IMR-90 (cell line): ENCODE measurements around the gene PCCB. TPM values are rescaled to one million over a fixed set of nuclear protein-coding genes. Genes with fewer than 3 reads are reported as not detected.

Experiments
- ATAC-seq: fragments of 200-7000 bp; cut with Tn5 transposase; 2 replicates; pipeline ENCODE4 v1.9.1; 2020; ENCODE audit warnings: low read depth, mild to moderate bottlenecking, moderate library complexity
- BruUV-seq: library from RNA; stranded (reverse); fragments of 400-500 nt; replicated peaks from 2 replicates; lab custom pipeline; 2021; lab: Mats Ljungman, UMichigan
- CTCF ChIA-PET: fragments of 300-600 bp; formaldehyde crosslinking; extraction: SDS; loops from one replicate; lab custom pipeline; 2021; ENCODE audit warnings: antibody characterized with exemption; lab: Yijun Ruan, JAX
- POLR2A ChIA-PET: fragments of 300-600 bp; sonication (Branson Sonifier 250); formaldehyde crosslinking; loops from one replicate; lab custom pipeline; 2022; ENCODE audit warnings: antibody characterized with exemption; ENCODE audit not compliant: unreplicated experiment; lab: Charles Lee
- DNase-seq: peaks from one replicate; pipeline ENCODE4 v3.0.0; 2013
- H2AFZ ChIP-seq: replicated peaks from 2 replicates; pipeline ENCODE3; 2013; ENCODE audit warnings: low read length, mild to moderate bottlenecking; ENCODE audit not compliant: poor library complexity
- H2AK5ac ChIP-seq: 2 replicates; pipeline ENCODE4 v1.6.1; 2013; ENCODE audit warnings: low read depth, low read length, inconsistent platforms
- H2AK9ac ChIP-seq: replicated peaks from 2 replicates; pipeline ENCODE3; 2013; ENCODE audit warnings: mild to moderate bottlenecking, low read depth, low read length, moderate library complexity; ENCODE audit not compliant: poor library complexity
- H2BK120ac ChIP-seq: 2 replicates; pipeline ENCODE4 v1.6.1; 2013; ENCODE audit warnings: low read depth, low read length, inconsistent platforms
- H2BK15ac ChIP-seq: 3 replicates; pipeline ENCODE4 v1.6.1; 2013; ENCODE audit warnings: low read depth, low read length, inconsistent platforms
- H2BK20ac ChIP-seq: 2 replicates; pipeline ENCODE4 v1.6.1; 2013; ENCODE audit warnings: low read depth, mild to moderate bottlenecking, inconsistent platforms, low read length, moderate library complexity
- H2BK5ac ChIP-seq: 2 replicates; pipeline ENCODE4 v1.6.1; 2013; ENCODE audit warnings: mild to moderate bottlenecking, low read depth, low read length, inconsistent platforms; ENCODE audit not compliant: poor library complexity, severe bottlenecking
- H3K14ac ChIP-seq: replicated peaks from 2 replicates; pipeline ENCODE4 v1.6.1; 2013; ENCODE audit warnings: low read depth, low read length, inconsistent platforms
- H3K18ac ChIP-seq: 2 replicates; pipeline ENCODE4 v1.6.1; 2013; ENCODE audit warnings: low read depth, low read length, control low read depth
- H3K23ac ChIP-seq: 2 replicates; pipeline ENCODE4 v1.6.1; 2013; ENCODE audit warnings: low read depth, low read length, inconsistent platforms
- H3K27ac ChIP-seq: 2 replicates; pipeline ENCODE4 v1.5.1; 2013; ENCODE audit warnings: mild to moderate bottlenecking, control low read depth, low read length; ENCODE audit not compliant: insufficient read depth
- H3K27me3 ChIP-seq: 2 replicates; pipeline ENCODE4 v1.6.1; 2013; ENCODE audit warnings: low read length; ENCODE audit not compliant: control insufficient read depth, insufficient read depth
- H3K36me3 ChIP-seq: 2 replicates; pipeline ENCODE4 v1.6.1; 2013; ENCODE audit warnings: low read length, mixed read lengths; ENCODE audit not compliant: control insufficient read depth, insufficient read depth
- H3K4ac ChIP-seq: 2 replicates; pipeline ENCODE4 v1.6.1; 2013; ENCODE audit warnings: low read depth, low read length, inconsistent platforms
- H3K4me1 ChIP-seq: 2 replicates; pipeline ENCODE4 v1.6.1; 2013; ENCODE audit warnings: low read length, mixed read lengths; ENCODE audit not compliant: control insufficient read depth, insufficient read depth
- H3K4me2 ChIP-seq: 2 replicates; pipeline ENCODE4 v1.6.1; 2013; ENCODE audit warnings: low read depth, mild to moderate bottlenecking, control low read depth, low read length, moderate library complexity
- H3K4me3 ChIP-seq: 2 replicates; pipeline ENCODE4 v1.5.1; 2013; ENCODE audit warnings: low read depth, mild to moderate bottlenecking, control low read depth, low read length, moderate library complexity; ENCODE audit not compliant: insufficient read depth
- H3K56ac ChIP-seq: 2 replicates; pipeline ENCODE4 v1.6.1; 2013; ENCODE audit warnings: low read length, inconsistent platforms; ENCODE audit not compliant: insufficient read depth; ENCODE audit errors: extremely low read depth
- H3K79me1 ChIP-seq, 2 experiments: 2 replicates each; pipeline ENCODE4 v1.6.1; 2013; ENCODE audit warnings: low read length in 2 of 2, inconsistent platforms in 1 of 2, low read depth in 1 of 2
- H3K9ac ChIP-seq: 2 replicates; pipeline ENCODE4 v1.6.1; 2013; ENCODE audit warnings: low read depth, low read length, control low read depth
- H3K9me1 ChIP-seq: 2 replicates; pipeline ENCODE4 v1.6.1; 2013; ENCODE audit warnings: low read length, inconsistent platforms; ENCODE audit not compliant: insufficient read depth
- H3K9me3 ChIP-seq: 2 replicates; pipeline ENCODE4 v1.6.1; 2013; ENCODE audit warnings: low read length; ENCODE audit not compliant: control insufficient read depth, insufficient read depth
- H4K20me1 ChIP-seq: 2 replicates; pipeline ENCODE4 v1.6.1; 2013; ENCODE audit warnings: low read length, inconsistent platforms; ENCODE audit not compliant: insufficient read depth
- H4K5ac ChIP-seq: 2 replicates; pipeline ENCODE4 v1.6.1; 2013; ENCODE audit warnings: mild to moderate bottlenecking, low read depth, low read length, control low read depth
- H4K8ac ChIP-seq, 2 experiments: 2 replicates each; pipeline ENCODE4 v1.6.1; 2013; ENCODE audit warnings: low read depth in 2 of 2, low read length in 2 of 2, control low read depth in 1 of 2, inconsistent platforms in 1 of 2
- H4K91ac ChIP-seq: 2 replicates; pipeline ENCODE4 v1.6.1; 2013; ENCODE audit warnings: low read depth, low read length, inconsistent platforms; ENCODE audit not compliant: insufficient read depth
- BHLHE40 ChIP-seq: fragments of 150-350 bp; IDR thresholded peaks from 2 replicates; pipeline ENCODE4 v1.6.1; 2016; ENCODE audit warnings: mild to moderate bottlenecking, low read depth, low read length
- CEBPB ChIP-seq: IDR thresholded peaks from 2 replicates; pipeline ENCODE4 v1.6.1; 2012; ENCODE audit warnings: low read depth, low read length, improper control_type of control experiment
- CHD1 ChIP-seq: IDR thresholded peaks from 2 replicates; pipeline ENCODE4 v1.6.1; 2012; ENCODE audit warnings: low read depth, low read length, improper control_type of control experiment
- FOS ChIP-seq: fragments of 150-350 bp; IDR thresholded peaks from 2 replicates; pipeline ENCODE4 v1.6.1; 2016; ENCODE audit warnings: low read depth, low read length
- MAFK ChIP-seq: IDR thresholded peaks from 2 replicates; pipeline ENCODE4 v1.6.1; 2012; ENCODE audit warnings: low read depth, low read length, improper control_type of control experiment
- MAZ ChIP-seq: IDR thresholded peaks from 2 replicates; pipeline ENCODE4 v1.6.1; 2012; ENCODE audit warnings: low read depth, mild to moderate bottlenecking, low read length, improper control_type of control experiment, moderate library complexity, borderline replicate concordance
- MXI1 ChIP-seq: IDR thresholded peaks from 2 replicates; pipeline ENCODE4 v1.6.1; 2012; ENCODE audit warnings: low read depth, mild to moderate bottlenecking, low read length, moderate library complexity, borderline replicate concordance
- POLR2A ChIP-seq: IDR thresholded peaks from 2 replicates; pipeline ENCODE4 v1.6.1; 2012; ENCODE audit warnings: mild to moderate bottlenecking, low read depth, low read length
- RAD21 ChIP-seq: IDR thresholded peaks from 2 replicates; pipeline ENCODE4 v1.6.1; 2012; ENCODE audit warnings: low read length, improper control_type of control experiment
- RCOR1 ChIP-seq: IDR thresholded peaks from 2 replicates; pipeline ENCODE4 v1.6.1; 2012; ENCODE audit warnings: mild to moderate bottlenecking, low read length, improper control_type of control experiment; ENCODE audit not compliant: insufficient replicate concordance
- RFX5 ChIP-seq: IDR thresholded peaks from 2 replicates; pipeline ENCODE4 v1.8.0; 2012; ENCODE audit warnings: low read depth, mild to moderate bottlenecking, low read length, moderate library complexity
- SMC3 ChIP-seq: fragments of 150-350 bp; IDR thresholded peaks from 2 replicates; pipeline ENCODE4 v1.6.1; 2016; ENCODE audit warnings: low read depth, mild to moderate bottlenecking, antibody characterized with exemption, low read length, moderate library complexity
- WGBS, 2 experiments: methylation state at CpG; one replicate each; pipeline versions ENCODE4 v1.1.5 to v1.1.7; 2013; ENCODE audit warnings: missing lambda C conversion rate in 2 of 2; ENCODE audit not compliant: insufficient read length in 1 of 2; ENCODE audit errors: extremely low coverage in 2 of 2; 5-methylcytosine and 5-hydroxymethylcytosine counted together
- dilution Hi-C: fragments of 300-500 bp; cut with HindIII; formaldehyde crosslinking; loops from one replicate; pipeline ENCODE4 v1.14.3; 2018; ENCODE audit warnings: low sequenced_read_pairs; ENCODE audit not compliant: unreplicated experiment
- in situ Hi-C: fragments of 300-500 bp; cut with MboI; formaldehyde crosslinking; loops from 3 replicates; pipeline ENCODE4 v1.14.3; 2019; ENCODE audit warnings: low sequenced_read_pairs, inconsistent platforms, mixed read lengths
- intact Hi-C: fragments of 100-400 bp; cut with micrococcal nuclease; formaldehyde crosslinking; loops from 2 replicates; pipeline ENCODE4 v1.10.0; 2022
- polyA plus RNA-seq, 3 experiments: library from polyadenylated mRNA; depleted of rRNA; stranded (reverse); fragments of >200 nt; gene quantifications; 2 replicates each; pipeline ENCODE4 v1.2.3, GENCODE V29; 2012; ENCODE audit warnings: low replicate concordance in 1 of 3
- total RNA-seq: library from RNA; depleted of rRNA; stranded (reverse); fragments of >200 nt; gene quantifications from 2 replicates; pipeline ENCODE4 v1.2.3, GENCODE V29; 2012
- TF ChIP-seq, protein P1 (sequence below): conservative IDR thresholded peaks from 2 replicates; pipeline ENCODE4 v1.5.1; 2012; ENCODE audit warnings: mild to moderate bottlenecking, low read depth, low read length, improper control_type of control experiment
- TF ChIP-seq, protein P2 (sequence below): fragments of 150-350 bp; IDR thresholded peaks from 2 replicates; pipeline ENCODE4 v1.6.1; 2017; ENCODE audit warnings: mild to moderate bottlenecking, antibody characterized with exemption, low read length, low read depth
- TF ChIP-seq, protein P3 (sequence below): fragments of 150-350 bp; IDR thresholded peaks from 2 replicates; pipeline ENCODE4 v1.6.1; 2016; ENCODE audit warnings: low read depth, mild to moderate bottlenecking, low read length, moderate library complexity, borderline replicate concordance

PCCB gene
- total and polyA plus RNA-seq, 2 of the 4 experiments (the other 2 are of a cell fraction): 40.5 to 76.2 TPM

GRCh38 chr3:136296960-136297359 lies 46.8 kb downstream of the PCCB start:
- 0 out of 4 replicates have a peak, but pooled peaks cover 0 to 2% of the 10 kb centered on the region in 2 experiments for H3K79me1 ChIP-seq
- H2AK9ac ChIP-seq: no peak overlapping the region
- 100% methylated on average over 1 of the region's 5 CpGs; no CpG with 5 or more reads in 1 of the 2 experiments for WGBS, 2 experiments
- no peak overlapping the region for H4K5ac ChIP-seq
- no peak overlapping the region for H2BK5ac ChIP-seq
- no peak overlapping the region for H3K27ac ChIP-seq
- H3K9ac ChIP-seq: no peak overlapping the region
- no peak overlapping the region for H3K56ac ChIP-seq
- TF ChIP-seq MAFK: no peak
- TF ChIP-seq, protein P1, sequence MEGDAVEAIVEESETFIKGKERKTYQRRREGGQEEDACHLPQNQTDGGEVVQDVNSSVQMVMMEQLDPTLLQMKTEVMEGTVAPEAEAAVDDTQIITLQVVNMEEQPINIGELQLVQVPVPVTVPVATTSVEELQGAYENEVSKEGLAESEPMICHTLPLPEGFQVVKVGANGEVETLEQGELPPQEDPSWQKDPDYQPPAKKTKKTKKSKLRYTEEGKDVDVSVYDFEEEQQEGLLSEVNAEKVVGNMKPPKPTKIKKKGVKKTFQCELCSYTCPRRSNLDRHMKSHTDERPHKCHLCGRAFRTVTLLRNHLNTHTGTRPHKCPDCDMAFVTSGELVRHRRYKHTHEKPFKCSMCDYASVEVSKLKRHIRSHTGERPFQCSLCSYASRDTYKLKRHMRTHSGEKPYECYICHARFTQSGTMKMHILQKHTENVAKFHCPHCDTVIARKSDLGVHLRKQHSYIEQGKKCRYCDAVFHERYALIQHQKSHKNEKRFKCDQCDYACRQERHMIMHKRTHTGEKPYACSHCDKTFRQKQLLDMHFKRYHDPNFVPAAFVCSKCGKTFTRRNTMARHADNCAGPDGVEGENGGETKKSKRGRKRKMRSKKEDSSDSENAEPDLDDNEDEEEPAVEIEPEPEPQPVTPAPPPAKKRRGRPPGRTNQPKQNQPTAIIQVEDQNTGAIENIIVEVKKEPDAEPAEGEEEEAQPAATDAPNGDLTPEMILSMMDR: no peak
- no peak for TF ChIP-seq BHLHE40
- no peak for TF ChIP-seq MXI1
- TF ChIP-seq, protein P2, sequence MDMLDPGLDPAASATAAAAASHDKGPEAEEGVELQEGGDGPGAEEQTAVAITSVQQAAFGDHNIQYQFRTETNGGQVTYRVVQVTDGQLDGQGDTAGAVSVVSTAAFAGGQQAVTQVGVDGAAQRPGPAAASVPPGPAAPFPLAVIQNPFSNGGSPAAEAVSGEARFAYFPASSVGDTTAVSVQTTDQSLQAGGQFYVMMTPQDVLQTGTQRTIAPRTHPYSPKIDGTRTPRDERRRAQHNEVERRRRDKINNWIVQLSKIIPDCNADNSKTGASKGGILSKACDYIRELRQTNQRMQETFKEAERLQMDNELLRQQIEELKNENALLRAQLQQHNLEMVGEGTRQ: no peak
- no peak for TF ChIP-seq CHD1
- no peak for TF ChIP-seq POLR2A
- TF ChIP-seq SMC3: no peak
- TF ChIP-seq MAZ: no peak
- TF ChIP-seq CEBPB: no peak
- TF ChIP-seq RAD21: no peak
- TF ChIP-seq RCOR1: no peak
- TF ChIP-seq, protein P3, sequence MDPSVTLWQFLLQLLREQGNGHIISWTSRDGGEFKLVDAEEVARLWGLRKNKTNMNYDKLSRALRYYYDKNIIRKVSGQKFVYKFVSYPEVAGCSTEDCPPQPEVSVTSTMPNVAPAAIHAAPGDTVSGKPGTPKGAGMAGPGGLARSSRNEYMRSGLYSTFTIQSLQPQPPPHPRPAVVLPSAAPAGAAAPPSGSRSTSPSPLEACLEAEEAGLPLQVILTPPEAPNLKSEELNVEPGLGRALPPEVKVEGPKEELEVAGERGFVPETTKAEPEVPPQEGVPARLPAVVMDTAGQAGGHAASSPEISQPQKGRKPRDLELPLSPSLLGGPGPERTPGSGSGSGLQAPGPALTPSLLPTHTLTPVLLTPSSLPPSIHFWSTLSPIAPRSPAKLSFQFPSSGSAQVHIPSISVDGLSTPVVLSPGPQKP: no peak
- no peak for TF ChIP-seq RFX5
- no peak for TF ChIP-seq FOS
- no peak overlapping the region for H3K18ac ChIP-seq
- H2BK15ac ChIP-seq: no peak overlapping the region
- CTCF ChIA-PET: no interaction called here
- no peak for ATAC-seq
- no peaks in the 10 kb centered on the region for H3K9me3 ChIP-seq
- no peak overlapping the region for H2AFZ ChIP-seq
- no peaks in the 10 kb centered on the region for H4K20me1 ChIP-seq
- no peak overlapping the region for H3K23ac ChIP-seq
- DNase-seq: no peak
- H2AK5ac ChIP-seq: no peak overlapping the region
- dilution Hi-C loops (no loop called here), intact Hi-C loops (no loop called here), in situ Hi-C loops (no loop called here)
- no peak overlapping the region for H3K4me3 ChIP-seq
- H3K4ac ChIP-seq: no peak overlapping the region
- H3K14ac ChIP-seq: no peak overlapping the region
- no peak overlapping the region for H3K4me2 ChIP-seq
- H3K9me1 ChIP-seq: 0 out of 2 replicates have a peak, but pooled peaks cover 3% of the 10 kb centered on the region
- peaks cover 21% of the 10 kb centered on the region for H3K36me3 ChIP-seq
- no peak overlapping the region for H2BK20ac ChIP-seq
- no peaks in the 10 kb centered on the region for H3K27me3 ChIP-seq
- POLR2A ChIA-PET: no interaction called here
- H4K8ac ChIP-seq: no peak overlapping the region; a peak in 1 of 4 replicates
- H3K4me1 ChIP-seq: no peaks in the 10 kb centered on the region
- no peak overlapping the region for H2BK120ac ChIP-seq
- H4K91ac ChIP-seq: no peak overlapping the region
- no TSS peak for BruUV-seq
